Activated CD4-positive, alpha-beta T cell treated with anti-CD3 and anti-CD28 coated beads for 24 hours (primary cell): ENCODE data around the gene MSI2.

Experiments
- DNase-seq, 2 donors: peaks; one replicate each; pipeline ENCODE4 v3.0.0-alpha.2; 2020; ENCODE audit warnings: low read depth in 2 of 2

Gene MSI2

DNA sequence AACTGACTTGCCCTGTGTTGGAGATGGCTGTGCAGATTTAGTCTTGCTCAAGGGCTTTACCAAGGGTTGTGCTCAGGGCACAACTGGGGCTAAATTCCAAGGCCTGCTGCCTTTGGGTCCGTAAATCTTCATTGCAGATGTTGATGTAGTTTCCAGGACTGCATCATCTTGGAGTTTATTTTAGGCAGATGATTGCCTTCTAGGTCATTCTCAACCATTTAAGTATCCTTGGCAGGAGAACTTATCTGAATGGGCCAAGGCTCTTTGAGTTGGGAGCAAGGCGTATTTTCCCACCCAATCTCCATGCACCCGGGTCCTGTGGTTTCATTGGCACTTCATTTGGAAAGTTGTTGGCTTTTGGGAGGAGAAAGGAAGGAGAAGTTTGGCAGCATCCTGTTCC, 200.3 kb downstream of the MSI2 start:
- no peak for DNase-seq

DNA sequence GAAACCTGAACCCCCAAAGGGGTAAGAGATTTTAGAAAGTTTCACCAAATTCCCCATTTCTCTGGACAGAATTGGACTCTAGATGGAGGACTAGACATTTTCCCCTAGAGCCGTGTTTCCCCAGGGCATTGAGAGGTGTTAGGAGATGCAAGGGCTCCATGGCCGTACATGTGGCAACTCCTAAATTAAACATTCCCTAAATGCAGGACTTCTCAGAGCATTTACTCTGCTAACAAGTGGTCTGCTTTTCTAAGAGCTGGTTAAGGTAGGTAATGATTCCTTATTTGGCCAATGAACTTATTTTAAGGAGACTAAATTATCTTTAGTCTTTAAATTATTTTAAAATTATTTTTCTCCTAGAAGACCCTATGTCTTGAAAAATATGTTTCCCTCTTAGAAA, 200.9 kb downstream of the MSI2 start:
- DNase-seq, result no peak

DNA sequence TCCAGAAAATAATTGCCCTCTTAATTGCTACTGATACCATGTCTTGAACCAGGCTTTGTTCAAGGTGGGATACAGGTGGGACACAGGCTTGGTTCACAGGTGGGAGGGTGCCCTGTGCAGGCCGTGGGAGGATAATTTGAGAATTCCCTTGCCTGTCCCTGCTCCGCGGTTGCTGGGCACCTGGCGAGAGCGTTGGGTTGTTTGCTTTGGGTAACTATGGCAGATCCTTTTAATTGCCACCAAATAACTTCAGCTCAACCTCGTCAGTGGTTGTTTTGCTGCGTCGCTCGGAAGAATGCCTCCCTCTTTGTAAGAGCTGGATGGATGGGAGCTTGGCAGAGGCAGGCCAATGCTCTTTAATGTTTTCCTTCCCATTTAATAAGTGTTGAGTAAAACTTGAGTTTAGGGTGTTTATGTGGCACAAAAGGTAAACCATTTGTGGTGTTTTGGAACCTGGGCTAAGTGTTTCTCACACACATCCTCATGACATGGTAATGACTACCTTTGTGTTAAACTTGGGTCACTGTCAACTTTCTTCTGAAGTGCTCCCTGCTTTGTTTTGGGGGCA, 202.5 kb downstream of the MSI2 start:
- DNase-seq, result no peak

DNA sequence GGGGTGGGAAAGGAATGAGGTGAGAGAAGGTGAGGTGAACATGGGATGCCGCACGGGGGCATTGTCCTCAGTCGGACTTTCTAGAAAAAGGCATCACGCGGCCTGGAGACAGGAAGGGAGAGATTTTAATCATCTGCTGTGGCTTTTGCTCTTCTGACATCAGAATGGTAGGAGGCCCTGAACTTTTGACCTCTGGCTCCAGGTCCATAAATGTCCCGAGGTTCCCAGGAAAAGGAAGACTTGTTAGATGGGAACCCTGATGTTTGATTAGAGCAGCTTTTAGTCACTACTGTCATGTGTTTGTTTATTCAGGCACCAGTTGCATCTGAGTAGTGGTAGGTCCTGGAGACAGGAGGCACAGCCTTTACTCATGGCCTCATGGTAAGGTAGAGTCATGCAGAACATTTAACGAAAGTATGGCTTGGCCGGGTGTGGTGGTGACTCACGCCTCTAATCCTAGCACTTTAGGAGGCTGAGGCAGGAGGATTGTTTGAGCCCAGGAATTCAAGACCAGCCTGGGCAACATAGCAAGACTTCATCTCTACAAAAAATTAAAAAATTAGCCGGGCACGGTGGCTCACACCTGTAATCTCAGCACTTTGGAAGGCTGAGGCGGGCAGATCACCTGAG, 203.1 kb downstream of the MSI2 start:
- DNase-seq, result no peak

DNA sequence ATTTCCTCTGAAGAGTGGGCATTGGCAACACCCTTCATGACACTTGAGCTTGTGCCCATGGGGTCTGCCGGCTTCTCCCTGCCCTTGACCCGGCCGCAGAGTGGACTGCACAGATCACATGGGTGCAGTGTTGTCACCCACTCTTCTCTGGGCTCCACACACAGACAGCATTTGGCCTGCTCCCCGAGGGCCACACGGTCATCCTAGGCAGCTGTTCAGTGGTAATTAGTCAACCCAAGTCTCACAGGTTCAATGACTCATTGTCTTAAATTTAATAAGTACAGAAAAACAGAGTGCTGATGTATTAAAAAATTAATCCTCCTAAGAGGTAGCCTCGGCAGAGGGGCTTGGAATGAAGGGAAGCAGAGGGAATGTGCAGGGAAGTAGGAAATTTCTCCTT, 204.8 kb downstream of the MSI2 start:
- no peak for DNase-seq

DNA sequence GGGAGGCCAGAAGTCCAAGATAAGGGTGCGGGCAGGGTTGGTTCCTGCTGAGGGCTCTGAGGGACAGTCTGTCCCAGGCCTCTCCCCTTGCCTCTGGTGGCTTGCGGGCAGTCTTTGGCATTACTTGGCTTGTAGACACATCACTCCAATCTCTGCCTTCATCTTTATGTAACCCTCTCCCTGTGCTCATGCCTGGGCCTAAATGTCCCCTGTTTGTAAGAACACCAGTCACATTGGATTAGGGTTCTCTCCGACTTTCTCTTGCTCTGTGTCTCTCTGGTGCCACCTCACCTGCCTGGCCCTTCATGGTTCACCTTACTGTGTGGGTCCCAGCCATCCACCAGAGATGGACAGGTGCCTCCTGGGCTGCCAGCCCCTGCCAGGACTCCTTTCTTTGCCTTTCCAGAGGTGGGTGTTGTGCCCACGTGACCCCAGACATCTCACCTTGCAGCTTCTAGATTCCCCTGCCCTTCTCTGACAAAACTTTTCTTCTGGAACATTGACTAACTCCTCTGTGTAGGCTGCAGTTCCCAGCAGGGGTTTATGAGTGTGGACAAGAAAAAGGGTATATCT, 205.8 kb downstream of the MSI2 start:
- DNase-seq, result no peak

DNA sequence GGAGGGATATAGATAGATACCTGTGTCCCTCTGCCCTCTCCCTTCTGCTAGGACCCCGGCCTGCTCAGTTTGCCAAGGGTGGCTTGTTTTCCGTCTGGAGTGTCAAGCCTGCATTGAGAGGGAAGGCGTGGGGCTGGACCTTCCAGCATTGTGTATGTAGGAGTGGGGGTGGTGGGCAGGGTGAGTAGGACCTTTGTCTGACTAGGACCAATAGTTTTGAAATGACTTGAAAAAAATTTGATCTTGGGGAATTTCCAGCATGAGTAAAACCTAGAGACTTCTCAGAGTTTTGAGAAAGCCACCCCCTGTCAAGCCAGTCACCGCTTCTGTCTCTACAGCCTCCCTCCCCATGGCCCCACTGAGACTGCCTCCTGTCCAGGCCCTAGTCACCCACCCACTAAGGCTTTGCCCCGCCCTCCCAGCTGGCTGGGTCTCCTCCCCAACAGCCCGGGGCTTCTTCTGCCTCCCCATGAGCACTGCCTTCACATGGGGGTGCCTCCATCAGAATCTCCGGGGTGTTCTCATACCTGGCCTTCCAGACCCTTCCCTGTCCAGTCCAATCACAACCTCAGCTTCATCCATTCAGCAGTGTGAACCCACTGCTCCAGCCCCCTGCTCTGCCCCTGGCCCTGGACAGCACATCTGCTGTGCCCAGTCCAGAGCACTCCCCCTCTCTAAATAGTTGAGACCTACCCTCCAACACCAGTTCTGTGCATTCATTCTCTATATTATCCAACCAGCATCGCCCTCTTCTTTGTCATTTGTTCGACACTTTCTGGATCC, 207.0 kb downstream of the MSI2 start:
- peak; percentile 74 to 83 for DNase-seq

DNA sequence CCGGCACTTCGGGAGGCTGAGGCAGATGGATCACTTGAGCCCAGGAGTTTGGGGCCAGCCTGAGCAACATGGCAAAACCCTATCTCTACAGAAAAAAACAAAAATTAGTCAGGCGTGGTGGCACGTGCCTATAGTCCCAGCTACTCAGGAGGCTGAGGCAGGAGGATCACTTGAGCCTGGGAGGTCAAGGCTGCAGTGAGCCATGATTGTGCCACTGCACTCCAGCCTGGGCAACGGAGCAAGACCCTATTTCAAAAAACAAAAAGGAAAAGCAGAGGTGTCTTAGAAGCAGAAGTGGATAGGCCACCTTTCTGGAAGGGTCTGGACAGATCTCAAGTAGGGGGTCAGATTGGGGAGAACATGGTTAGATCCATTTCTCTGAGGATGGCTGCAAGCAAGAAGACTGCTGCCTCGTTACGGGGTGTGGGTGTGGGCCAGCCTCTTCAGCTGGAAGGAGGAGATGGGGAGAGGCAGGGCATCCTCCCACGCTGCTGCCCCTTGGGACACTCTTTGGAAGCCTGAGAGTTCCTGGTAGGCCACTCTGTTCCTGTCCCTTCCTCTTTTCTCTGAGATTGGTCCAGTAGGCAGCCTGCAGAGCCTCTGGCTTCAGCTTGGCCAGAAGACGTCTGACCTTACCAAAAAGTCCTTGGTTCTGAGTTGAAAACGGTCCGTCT, 208.0 kb downstream of the MSI2 start:
- no peak for DNase-seq

DNA sequence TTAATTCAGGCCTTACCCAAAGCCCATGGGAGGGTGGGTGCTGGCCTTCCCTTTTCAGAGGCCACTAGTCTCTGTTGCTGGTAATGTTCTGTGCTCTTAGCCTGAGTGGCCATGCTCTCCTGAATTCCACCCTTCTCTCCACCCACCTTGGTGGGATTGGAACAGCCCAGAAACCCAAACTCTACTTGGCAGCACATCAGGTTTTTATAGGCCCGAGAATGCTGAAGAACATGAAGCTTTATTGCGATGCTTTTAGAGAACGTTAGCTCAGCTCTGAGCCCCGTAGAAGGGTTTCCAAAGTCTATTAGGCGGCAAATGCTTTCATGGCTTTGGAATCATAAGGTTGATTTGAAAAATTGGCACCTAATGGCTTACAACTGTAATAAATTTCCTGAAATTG, 209.3 kb downstream of the MSI2 start:
- no peak for DNase-seq

DNA sequence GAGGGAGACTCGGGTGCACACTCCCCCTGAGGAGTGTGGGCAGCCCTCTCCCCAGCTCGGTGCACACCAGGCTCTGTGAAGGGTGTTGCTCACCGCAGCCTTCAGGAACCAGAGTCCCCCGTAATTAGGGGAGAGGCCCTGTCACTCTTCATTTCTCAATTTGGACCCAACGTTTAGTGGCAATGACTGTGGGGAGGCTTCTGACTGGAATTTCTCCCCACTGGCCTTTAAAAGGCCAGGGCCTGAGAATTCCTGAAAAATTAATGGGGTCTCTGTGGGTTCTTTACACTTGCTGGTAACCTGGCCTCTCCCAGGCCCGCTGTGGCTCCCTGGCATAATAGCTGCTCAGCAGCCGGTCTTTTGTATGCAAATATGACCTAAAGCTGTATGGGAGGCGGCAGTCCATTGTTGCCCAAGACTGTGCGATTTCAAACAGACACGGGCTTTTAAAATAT, 209.7 kb downstream of the MSI2 start:
- no peak for DNase-seq

DNA sequence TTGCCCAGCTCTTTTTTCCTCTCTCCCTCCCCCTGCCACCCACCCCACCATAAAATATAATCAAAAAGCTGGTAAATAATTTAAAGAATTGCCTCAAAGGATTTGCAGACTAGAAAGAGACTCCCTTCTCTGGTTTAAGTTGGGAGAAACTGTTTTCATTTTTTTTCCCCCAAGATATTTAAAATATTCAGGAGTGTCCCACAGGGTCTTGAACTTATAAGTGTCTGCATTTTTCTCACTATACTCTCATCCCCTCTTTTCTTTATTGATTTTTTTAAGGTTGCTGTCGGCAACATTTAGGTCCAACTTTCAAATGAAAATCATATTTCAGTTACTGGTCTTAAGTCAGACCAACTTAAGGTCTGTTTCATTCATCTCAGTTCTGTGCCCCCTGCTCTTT, 210.2 kb downstream of the MSI2 start:
- no peak for DNase-seq

DNA sequence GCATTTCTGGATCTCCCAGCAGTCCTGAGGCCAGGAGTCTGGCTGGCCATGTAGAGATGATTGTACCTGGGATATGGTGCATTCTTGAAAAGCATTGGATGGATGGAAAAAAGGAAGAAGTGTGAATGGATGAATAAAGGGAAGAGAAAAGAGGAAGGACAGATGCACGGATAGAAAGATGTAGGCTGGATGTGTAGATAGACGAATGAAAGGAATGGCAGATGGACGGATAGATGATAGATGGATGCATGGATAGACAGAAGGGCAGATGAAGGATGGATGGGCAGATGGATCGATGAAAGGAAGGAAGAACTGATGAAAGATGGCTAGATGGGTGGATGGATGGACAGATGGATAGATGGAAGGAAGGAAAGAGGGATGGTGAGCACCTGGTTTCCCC, 210.9 kb downstream of the MSI2 start:
- no peak for DNase-seq

DNA sequence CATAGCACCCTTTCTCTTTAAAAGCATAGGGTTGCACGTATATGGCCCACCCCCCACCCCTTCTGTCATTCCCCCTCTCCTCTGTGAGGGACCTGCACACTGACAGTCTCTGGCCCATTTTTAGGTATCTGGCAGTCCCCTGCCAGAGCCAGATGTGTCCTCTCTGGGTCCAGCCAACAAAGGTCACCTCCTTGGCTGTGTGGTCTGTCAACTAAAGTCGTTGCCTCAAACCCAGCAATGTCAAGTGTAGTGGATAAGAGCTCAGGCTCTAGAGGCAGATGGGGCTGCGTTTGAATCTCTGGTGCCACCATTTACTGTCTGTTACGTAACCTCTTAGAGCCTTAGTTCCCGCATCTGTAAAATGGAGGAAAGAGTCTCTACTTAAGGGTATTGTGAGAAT, 211.5 kb downstream of the MSI2 start:
- no peak for DNase-seq

DNA sequence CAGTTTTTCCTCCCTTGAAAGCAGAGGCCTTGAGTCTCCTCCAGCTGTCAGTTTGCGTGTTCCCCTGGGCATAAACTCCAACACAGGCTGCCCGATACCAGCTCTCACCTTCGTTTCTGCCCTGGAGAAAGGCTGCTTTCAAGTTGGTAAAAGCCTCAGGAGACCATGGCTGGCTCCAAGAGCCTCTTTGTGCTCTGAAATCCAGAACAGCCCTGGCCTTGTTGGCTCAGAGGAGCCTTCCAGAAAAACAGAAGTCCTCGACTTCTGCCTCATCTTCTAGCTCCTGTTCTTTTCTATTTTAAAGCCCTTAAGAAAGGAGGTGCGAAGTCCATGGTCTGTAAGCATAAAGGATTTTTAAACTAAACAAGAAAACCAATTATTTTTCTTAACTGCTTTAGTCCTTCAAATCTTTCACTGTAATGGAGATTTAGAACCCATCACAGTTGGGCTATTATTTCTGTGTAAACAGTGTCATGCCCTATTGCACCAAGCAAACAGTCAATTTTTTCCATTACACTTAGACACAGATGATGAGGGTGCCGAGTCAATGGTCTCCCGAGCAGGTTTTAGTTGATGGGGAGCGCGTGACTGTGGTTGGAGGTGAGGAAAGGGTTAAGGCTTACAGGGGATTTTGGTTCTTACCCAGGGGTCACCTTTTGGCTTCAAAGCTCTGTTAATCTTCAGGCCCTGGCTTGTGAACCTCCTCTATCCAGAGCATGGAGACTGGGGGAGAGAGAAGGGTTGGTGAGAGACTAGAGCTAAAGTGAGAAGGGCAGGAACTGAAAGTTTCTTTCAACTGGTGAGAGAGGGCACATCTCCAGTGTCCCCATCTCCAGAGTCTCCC, 212.8 kb downstream of the MSI2 start:
- DNase-seq, result no peak

DNA sequence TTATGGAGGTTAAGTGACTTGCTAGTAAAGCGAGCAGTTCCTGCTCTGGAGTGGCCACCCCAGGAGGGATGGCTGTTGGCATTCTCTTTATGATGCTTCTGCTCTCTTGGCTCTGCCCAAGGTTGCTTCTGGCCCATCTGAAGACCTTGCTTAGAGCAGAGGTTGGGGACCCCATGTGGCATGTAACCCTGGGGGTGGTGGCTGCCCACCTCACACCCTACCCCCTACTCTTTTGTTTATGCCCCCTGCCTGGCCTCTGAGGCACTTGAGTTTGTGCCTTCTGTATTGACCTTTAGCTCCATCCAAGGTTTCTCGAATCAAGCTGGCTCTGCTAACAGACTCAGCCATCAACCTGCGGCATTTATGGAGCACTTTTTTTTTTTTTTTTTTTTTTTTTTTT, 214.6 kb downstream of the MSI2 start:
- DNase-seq, result no peak

DNA sequence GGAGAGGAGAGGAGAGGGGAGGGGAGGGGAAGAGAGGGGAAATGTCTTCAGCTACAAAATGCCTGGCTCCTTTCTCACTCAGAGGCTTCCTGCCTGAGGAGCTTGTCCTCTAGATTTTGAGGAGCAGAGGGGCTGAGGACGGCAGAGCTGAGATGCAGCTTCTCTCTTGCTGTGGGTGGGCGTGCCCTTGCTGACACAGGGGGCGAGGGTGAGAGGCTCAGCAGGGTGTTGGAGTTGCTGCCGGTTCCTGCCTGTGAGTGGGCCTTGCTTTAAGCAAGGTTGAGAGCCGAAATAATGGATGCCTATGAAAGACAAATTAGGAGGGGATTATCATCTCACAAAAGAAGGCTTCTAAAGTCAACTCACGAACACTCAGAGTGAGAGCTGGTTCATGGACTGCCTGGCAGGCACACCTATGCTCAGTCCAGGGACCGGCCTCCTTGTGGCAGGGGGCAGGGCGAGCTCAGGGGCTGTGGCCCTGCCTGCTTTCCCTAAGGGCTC, 215.6 kb downstream of the MSI2 start:
- DNase-seq, result no peak

DNA sequence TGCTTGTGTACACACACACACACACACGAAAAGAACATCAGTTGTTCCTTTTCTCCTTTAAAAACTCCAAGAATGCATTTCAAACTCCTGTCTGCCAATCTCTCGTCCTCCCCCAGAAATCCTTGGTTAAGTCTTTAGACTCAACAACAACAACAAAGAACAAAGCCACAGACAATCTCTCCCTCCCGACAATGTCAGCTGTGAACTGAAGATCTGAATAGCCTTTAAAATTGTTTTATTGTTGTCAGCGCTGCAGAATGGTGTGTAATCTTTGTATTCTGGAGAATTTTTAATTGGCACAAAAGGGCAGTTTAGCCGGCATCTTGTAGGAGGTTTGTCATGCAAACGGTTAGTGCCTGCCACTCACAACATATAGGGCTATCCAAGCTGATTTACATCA, 219.5 kb downstream of the MSI2 start:
- DNase-seq, result no peak

DNA sequence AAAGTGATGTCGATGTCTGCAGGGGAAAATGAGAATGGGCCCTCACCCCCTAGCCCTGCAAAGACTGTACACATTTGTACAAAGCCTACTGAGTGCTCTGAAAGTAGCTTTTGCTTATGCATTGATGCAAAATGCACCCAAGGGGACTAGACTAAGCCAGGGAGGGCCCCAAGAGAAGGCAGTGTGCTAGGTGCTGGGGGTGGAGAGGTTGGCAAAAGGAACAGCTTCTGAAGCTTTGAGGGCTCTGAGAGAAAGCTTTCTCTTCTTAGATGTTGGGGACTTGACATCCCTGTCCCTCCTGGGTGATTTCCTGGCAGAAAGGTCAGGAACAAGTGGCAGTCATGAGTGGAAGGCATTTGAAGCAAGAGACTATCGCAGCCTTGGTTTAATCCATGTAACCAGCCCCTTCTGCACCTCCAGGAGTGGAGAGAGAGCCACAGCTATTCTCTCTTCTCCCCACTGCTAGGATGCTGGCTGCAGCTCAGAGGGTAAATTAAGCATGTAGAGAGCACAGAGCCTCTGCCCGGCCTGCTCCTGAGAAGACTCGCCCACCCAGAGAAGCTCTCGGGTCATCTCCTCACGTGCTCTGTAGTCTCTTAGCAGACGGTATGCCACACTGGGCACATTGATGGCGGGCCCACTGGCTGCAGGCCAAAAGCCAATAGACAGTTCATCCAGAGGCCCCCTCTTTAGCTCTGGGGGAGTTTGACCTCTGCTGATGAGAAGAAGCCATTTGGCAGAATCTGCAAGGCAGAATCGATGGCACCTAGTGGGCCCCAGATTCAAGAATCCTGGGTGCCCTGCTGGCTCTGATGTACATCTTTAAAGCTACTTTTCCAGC, 221.4 kb downstream of the MSI2 start:
- DNase-seq, result no peak

DNA sequence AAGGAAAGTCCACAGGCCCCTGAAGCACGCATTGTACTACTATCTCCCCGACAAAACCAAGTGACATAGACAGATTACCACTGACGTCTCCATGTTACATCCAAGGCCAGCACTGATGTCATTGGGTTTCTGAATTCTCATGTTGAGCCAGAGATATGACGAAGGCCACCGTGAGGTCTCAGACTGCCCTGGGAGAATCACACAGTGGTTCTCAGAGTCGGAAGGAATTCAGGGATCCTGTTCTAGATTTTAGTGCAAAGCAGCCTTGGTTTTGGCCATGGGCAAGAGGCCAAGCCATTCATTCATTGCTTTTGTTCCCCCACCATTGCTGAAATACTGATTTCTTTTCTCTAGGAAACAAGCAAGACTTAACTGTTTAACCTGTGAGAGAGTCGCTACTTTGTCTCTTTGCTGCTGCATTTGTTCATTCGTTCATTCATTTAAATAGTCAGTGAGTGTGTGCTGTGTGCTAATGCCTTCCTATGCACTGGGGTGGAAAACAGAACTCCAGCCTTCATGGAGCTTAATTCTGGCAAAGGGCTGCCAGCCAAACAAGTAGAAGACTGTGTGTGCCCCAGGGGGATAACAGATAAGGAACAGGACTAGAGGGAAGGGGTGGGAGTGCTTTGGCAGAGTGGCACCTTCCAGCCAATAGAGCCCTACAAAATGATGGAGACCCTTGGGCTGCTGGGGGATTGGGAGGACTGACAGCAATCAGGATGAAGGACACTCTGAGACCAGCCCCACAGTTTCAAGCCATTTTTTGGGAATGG, 222.3 kb downstream of the MSI2 start:
- DNase-seq, result no peak
